NCI-H774 (cell line): Measurements from ENCODE around the gene CCDC201.
"Not testable (repeated sequence)": the region's sequence is repeated elsewhere in the genome, so short reads cannot be mapped to it uniquely, and the experiment has no call there.

Experiments used
- DNase-seq: peaks from one replicate; lab custom pipeline; 2025; lab: John Stamatoyannopoulos, UW

Gene CCDC201

DNA sequence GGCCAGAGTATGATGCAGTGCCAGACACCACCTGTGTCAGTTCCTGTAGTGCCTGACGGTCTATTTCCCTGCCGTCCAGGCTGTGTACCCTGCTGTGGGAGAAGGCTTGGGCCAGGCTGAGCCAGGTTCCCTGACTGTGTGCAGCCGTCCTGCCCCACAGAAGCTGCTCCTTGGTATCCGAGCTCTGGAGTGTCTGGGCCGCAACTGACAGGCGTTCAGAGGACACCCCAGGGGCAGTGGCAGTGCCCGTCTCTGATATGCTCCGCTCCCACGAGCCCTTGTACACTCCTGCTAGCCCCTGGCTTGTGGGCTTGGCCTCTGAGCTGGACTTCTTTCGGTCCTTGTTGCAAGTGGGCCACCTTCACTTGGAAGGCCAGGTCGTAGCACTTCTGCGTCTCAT lies 55.0 kb downstream of the CCDC201 start:
- DNase-seq, result not testable (repeated sequence)

DNA sequence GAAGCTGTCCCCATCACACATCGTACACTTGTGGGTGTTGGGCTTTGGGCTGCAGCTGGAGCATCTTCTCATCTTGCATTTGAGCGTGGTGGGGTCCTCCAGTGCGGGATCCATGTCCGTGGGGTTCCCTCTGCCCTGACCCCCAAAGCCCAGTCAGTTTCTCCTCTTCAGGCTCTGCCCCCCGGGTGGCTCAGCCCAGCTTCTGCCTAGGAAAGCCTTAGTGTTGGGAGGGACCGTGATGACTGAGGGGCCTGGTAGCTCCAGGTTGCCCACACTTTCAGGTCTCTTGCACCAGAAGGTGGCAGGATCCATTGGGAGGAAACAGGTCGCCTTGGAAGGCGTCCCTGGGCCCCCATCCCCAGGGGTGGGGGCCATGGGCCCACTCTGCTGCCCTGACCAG lies 55.9 kb downstream of the CCDC201 start:
- not testable (repeated sequence) for DNase-seq

DNA sequence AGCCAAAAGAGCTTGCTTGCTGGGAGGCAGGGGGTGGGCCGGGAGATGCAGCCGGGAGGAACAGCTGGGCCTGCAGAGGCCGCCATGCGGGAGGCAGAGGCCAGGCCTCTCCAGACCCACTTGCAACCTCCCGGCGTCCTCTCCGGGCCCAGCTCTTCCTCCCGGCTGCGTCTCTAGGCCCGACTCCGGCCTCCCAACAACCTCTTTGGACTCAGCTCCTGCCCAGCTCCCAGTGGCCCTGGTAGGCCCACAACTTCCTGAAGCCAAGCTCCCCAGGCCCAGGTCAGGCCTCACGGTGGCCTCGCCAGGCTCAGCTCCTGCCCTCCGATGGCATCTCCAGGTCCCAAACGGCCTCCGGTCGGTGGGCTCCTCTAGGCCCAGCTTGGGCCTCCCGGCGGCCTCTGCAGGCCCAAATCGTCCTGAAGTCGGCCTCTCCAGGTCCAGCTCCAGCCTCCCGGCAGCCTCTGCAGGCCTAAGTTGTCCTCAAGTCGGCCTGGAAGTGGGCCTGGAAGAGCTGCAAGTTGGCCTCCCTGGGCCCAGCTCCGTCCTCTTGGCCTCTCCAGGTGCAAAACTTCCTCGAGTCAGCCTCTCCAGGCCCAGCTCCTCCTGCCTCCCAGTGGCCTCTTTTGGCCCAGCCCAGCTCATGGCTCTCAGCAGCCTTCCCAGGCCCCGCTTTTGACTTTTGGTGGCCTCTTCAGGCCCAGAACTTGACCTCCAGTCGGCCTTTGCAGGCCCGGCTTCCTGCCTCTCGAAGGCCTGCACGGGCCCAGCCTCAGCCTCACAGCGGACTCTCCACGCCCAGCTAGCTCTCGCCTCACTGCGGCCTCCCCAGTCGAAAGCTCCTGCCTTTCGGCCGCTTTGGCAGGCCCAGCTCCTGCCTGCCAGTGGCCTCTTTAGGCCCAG lies 58.4 kb downstream of the CCDC201 start:
- not testable (repeated sequence) for DNase-seq

DNA sequence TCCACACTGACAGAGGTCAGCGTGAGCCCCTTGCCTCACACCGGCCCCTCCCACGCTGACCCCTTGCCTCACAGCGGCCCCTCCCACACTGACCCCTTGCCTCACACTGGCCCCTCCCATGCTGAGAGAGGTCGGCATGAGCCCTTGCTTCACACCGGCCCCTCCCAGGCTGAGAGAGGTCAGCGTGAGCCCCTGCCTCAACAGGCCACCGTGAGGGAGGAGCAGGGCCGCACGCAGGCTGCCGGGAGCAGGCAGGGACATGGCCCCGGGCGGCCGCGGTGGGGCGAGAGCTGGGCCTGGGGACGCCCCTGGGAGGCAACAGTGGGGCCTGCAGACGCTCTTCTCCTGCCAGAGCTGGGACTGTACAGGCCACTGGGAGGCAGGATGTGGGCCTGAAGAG lies 59.1 kb downstream of the CCDC201 start:
- DNase-seq, result not testable (repeated sequence)

DNA sequence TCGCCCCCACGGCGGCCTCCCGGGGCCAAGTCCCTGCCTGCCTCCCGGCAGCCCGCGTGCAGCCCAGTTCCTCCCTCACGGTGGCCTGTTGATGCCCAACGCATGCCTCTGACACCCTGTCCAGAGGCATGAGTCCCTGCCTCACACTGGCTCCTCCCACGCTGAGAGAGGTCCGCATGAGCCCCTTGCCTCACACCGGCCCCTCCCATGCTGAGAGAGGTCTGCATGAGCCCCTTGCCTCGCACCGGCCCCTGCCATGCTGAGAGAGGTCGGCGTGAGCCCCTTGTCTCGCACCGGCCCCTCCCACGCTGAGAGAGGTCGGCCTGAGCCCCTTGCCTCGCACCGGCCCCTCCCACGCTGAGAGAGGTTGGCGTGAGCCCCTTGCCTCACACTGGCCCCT lies 59.9 kb downstream of the CCDC201 start:
- DNase-seq, result no peak

DNA sequence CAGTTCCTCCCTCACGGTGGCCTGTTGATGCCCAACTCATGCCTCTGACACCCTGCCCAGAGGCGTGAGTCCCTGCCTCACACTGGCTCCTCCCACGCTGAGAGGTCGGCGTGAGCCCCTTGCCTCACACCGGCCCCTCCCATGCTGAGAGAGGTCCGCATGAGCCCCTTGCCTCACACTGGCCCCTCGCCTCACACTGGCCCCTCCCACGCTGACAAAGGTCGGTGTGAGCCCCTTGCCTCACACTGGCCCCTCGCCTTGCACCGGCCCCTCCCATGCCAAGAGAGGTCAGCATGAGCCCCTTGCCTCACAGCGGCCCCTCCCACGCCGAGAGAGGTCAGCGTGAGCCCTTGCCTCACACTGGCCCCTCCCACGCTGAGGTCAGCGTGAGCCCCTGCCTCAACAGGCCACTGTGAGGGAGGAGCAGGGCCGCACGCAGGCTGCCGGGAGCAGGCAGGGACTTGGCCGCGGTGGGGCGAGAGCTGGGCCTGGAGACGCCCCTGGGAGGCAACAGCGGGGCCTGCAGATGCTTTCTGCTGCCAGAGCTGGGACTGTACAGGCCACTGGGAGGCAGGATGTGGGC lies 61.1 kb downstream of the CCDC201 start:
- DNase-seq, result not testable (repeated sequence)

DNA sequence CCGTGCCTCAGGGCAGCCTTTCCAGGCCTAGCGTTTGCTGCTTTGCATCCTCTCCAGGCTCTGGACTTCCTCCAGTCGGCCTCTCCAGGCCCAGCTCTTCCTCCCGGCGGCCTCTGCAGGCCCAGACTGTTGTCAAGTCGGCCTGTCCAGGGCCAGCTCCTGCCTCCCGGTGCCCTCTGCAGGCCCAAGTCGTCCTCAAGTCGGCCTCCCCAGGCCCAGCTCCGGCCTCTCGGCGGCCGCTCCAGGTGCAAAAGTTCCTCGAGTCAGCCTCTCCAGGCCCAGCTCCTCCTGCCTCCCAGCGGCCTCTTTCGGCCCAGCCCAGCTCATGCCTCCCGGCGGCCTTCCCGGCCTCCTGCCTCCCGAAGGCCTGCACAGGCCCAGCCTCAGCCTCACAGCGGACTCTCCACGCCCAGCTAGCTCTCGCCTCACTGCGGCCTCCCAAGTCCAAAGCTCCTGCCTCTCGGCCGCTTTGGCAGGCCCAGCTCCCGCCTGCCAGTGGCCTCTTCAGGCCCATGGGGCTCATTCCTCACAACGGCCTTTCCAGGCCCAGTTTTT lies 62.4 kb downstream of the CCDC201 start:
- not testable (repeated sequence) for DNase-seq
